OCI-LY1 (cell line): ENCODE measurements around the gene CATSPERD.
A peak's percentile ranks its signal among the peaks of the same experiment; 100 is the strongest.

Experiments
- H2AFZ ChIP-seq: fragments of 200-600 bp; sonication (generic), shearing (Covaris generic); 2 replicates; pipeline ENCODE4 v1.6.0; 2014; ENCODE audit warnings: antibody characterized with exemption, mild to moderate bottlenecking, low read length
- H3F3A ChIP-seq: fragments of 200-600 bp; sonication (generic), shearing (Covaris generic); 2 replicates; pipeline ENCODE4 v1.6.0; 2014; ENCODE audit warnings: mild to moderate bottlenecking, antibody characterized with exemption, low read length, moderate library complexity; ENCODE audit not compliant: insufficient read depth
- H3K27ac ChIP-seq: fragments of 200-600 bp; sonication (generic); 2 replicates; pipeline ENCODE4 v1.5.1; 2014; ENCODE audit warnings: low read length, mixed run types, mild to moderate bottlenecking, low read depth; ENCODE audit not compliant: poor library complexity, severe bottlenecking
- H3K27me3 ChIP-seq: fragments of 200-600 bp; sonication (generic); 2 replicates; pipeline ENCODE4 v1.6.0; 2014; ENCODE audit warnings: antibody characterized with exemption, mild to moderate bottlenecking, low read length, moderate library complexity; ENCODE audit not compliant: insufficient read depth
- H3K36me3 ChIP-seq: fragments of 200-600 bp; sonication (generic); 2 replicates; pipeline ENCODE4 v1.6.1; 2014; ENCODE audit warnings: mild to moderate bottlenecking, antibody characterized with exemption, low read length, moderate library complexity, mixed read lengths; ENCODE audit not compliant: insufficient read depth
- H3K4me1 ChIP-seq: fragments of 200-600 bp; sonication (generic); 2 replicates; pipeline ENCODE4 v1.5.1; 2014; ENCODE audit warnings: mild to moderate bottlenecking, low read length, moderate library complexity; ENCODE audit not compliant: insufficient read depth, severe bottlenecking
- H3K4me2 ChIP-seq: fragments of 200-600 bp; sonication (generic), shearing (Covaris generic); 2 replicates; pipeline ENCODE4 v1.6.1; 2014; ENCODE audit warnings: low read length
- H3K4me3 ChIP-seq: fragments of 200-600 bp; sonication (generic); 2 replicates; pipeline ENCODE4 v1.5.1; 2014; ENCODE audit warnings: low read length, low read depth, mild to moderate bottlenecking, mixed read lengths; ENCODE audit not compliant: poor library complexity, severe bottlenecking
- H3K79me2 ChIP-seq: fragments of 200-600 bp; shearing (Covaris generic); 2 replicates; pipeline ENCODE4 v1.6.1; 2016; ENCODE audit warnings: mixed run types, low read length, mixed read lengths; ENCODE audit not compliant: insufficient read depth
- H3K9ac ChIP-seq: fragments of 200-600 bp; sonication (generic), shearing (Covaris generic); 2 replicates; pipeline ENCODE4 v1.6.1; 2014; ENCODE audit warnings: mild to moderate bottlenecking, low read length, mixed read lengths
- H3K9me2 ChIP-seq: fragments of 200-600 bp; sonication (generic), shearing (Covaris generic); 2 replicates; pipeline ENCODE4 v1.6.1; 2014; ENCODE audit warnings: low read depth, mild to moderate bottlenecking, low read length, mixed read lengths
- H3K9me3 ChIP-seq: fragments of 200-600 bp; shearing (Covaris generic); 2 replicates; pipeline ENCODE4 v1.6.1; 2014; ENCODE audit warnings: low read length, mixed read lengths
- H4K20me1 ChIP-seq: fragments of 200-600 bp; sonication (generic), shearing (Covaris generic); 2 replicates; pipeline ENCODE4 v1.6.0; 2016; ENCODE audit warnings: mild to moderate bottlenecking, low read length; ENCODE audit not compliant: insufficient read depth
- CTCF ChIP-seq: fragments of 200-600 bp; sonication (generic), shearing (Covaris generic); IDR thresholded peaks from 2 replicates; pipeline ENCODE4 v1.5.1; 2017; ENCODE audit warnings: mild to moderate bottlenecking, antibody characterized with exemption, low read length, moderate library complexity, mixed read lengths
- EZH2 ChIP-seq: fragments of 200-600 bp; sonication (generic), shearing (Covaris generic); IDR thresholded peaks from 2 replicates; pipeline ENCODE4 v1.8.0; 2017; ENCODE audit warnings: borderline replicate concordance, mixed run types, mild to moderate bottlenecking, antibody characterized with exemption, low read length, moderate library complexity, mixed read lengths

The CATSPERD gene

GRCh38 chr19:5692723-5693194 is 27.7 kb upstream of the CATSPERD start:
- Histone ChIP-seq H3K4me3 (peak overlapping the region; percentile 99), H3K79me2 (peaks cover 32% of the 10 kb centered on the region), H3K27ac (no peak overlapping the region), H4K20me1 (no peaks in the 10 kb centered on the region), H2AFZ (no peak overlapping the region), H3F3A (no peaks in the 10 kb centered on the region), H3K27me3 (no peaks in the 10 kb centered on the region), H3K4me2 (peak overlapping the region; percentile 68), H3K9me3 (no peaks in the 10 kb centered on the region), H3K9ac (peak overlapping the region; percentile 12; the same call in 1 of the 2 replicates), H3K4me1 (peaks cover 38% of the 10 kb centered on the region), H3K9me2 (no peaks in the 10 kb centered on the region), H3K36me3 (peaks cover 74% of the 10 kb centered on the region)
- TF ChIP-seq CTCF (no peak), EZH2 (no peak)

- no peaks in the 10 kb centered on the region for H3F3A ChIP-seq
- no peaks in the 10 kb centered on the region for H4K20me1 ChIP-seq
- H3K9ac ChIP-seq = no peak overlapping the region; the same call in 1 of the 2 replicates
- TF ChIP-seq CTCF (no peak), EZH2 (no peak)
- no peak overlapping the region for H2AFZ ChIP-seq
- peak overlapping the region; percentile 99 for H3K4me3 ChIP-seq
- no peaks in the 10 kb centered on the region for H3K9me2 ChIP-seq
- no peaks in the 10 kb centered on the region for H3K27me3 ChIP-seq
- H3K4me2 ChIP-seq = peak overlapping the region; percentile 68; the same call in 1 of the 2 replicates
- peaks cover 32% of the 10 kb centered on the region for H3K79me2 ChIP-seq
- no peaks in the 10 kb centered on the region for H3K9me3 ChIP-seq
- H3K27ac ChIP-seq = no peak overlapping the region
- H3K4me1 ChIP-seq = peaks cover 39% of the 10 kb centered on the region
- H3K36me3 ChIP-seq = peaks cover 81% of the 10 kb centered on the region
These were observed 27.0 kb upstream of the CATSPERD start for GRCh38 chr19:5693195-5694166.

GRCh38 chr19:5694167-5694955 is 26.1 kb upstream of the CATSPERD start:
- Histone ChIP-seq H4K20me1 (no peaks in the 10 kb centered on the region), H3K4me1 (peaks cover 48% of the 10 kb centered on the region), H3K9me3 (no peaks in the 10 kb centered on the region), H3K79me2 (peaks cover 32% of the 10 kb centered on the region), H3F3A (no peaks in the 10 kb centered on the region), H3K9me2 (no peaks in the 10 kb centered on the region), H3K27me3 (no peaks in the 10 kb centered on the region), H3K4me3 (no peak overlapping the region), H3K36me3 (peaks cover 84% of the 10 kb centered on the region), H3K4me2 (peak overlapping the region; percentile 18; the same call in 1 of the 2 replicates), H2AFZ (no peak overlapping the region), H3K27ac (no peak overlapping the region), H3K9ac (no peak overlapping the region)
- TF ChIP-seq CTCF (no peak), EZH2 (no peak)
